Activated T-cell treated with anti-CD3 and anti-CD28 coated beads, Interleukin-2, amount 50 U/mL, for 1 hour (primary cell): Measurements from ENCODE around the gene ZNF789.
A peak's percentile ranks its signal among the peaks of the same experiment; 100 is the strongest.
"Not testable (repeated sequence)": the region's sequence is repeated elsewhere in the genome, so short reads cannot be mapped to it uniquely, and the experiment has no call there.

ENCODE experiments used
- DNase-seq: peaks from one replicate; pipeline ENCODE4 v3.0.0-alpha.2; 2020

ZNF789 gene

GRCh38 chr7:99459087-99459486, 13.6 kb upstream of the ZNF789 start:
- peak; percentile 27 for DNase-seq

DNA sequence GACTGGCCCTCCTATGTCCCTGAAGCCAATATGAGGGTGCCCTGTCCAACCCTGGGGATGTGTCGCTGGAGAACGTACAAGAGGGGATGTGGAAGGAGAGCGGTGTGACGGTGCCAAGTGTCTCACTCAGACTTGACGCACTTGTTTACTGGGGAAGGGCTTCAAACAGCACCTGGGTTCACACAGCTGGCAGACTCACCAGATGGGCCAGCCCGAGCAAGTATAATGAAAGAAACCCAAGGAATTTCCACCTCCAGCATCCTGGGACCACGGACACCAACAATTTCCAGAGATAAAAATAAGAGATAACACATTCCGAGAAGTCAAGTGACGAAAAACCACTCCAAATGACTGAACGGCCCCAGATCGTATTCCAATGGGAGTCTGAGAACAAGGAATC, 12.0 kb upstream of the ZNF789 start:
- DNase-seq: no peak

- no peak for DNase-seq
These were observed 11.5 kb upstream of the ZNF789 start for GRCh38 chr7:99461221-99461620.

- no peak for DNase-seq
These were observed 7.3 kb upstream of the ZNF789 start for GRCh38 chr7:99465421-99465768.

DNA sequence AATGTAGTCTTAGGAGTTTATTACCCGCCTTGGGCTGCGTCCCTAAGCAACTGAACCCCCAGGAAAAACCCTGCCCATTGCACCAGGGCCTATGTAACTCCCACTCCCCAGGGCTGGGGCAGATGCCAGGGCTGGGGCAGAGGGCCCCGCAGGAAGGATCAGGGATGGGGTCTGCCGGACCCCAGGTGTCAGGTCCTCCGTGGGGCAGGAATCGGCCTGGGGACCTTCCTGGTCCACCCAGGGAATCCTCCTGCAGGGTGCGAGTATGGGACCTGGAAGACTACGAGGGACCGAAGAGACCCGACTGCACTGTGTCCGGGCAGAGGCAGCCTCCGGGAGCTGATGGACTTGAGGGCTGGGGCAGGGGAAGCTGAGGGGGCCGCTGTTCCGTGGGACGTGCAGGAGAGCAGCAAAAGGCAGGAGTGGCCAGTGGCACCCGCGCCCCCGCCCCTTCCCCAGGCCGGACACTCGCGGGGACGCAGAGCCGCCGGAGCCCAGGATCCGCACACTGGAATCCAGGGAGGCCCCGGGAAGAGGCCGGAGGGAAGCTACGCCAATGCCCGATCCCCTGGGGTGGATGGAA, 4.3 kb upstream of the ZNF789 start:
- no peak for DNase-seq

- DNase-seq: no peak
These were observed 3.2 kb upstream of the ZNF789 start for GRCh38 chr7:99469381-99470065.

- no peak for DNase-seq
These were observed 566 bp downstream of the ZNF789 start for GRCh38 chr7:99473315-99473596.

DNA sequence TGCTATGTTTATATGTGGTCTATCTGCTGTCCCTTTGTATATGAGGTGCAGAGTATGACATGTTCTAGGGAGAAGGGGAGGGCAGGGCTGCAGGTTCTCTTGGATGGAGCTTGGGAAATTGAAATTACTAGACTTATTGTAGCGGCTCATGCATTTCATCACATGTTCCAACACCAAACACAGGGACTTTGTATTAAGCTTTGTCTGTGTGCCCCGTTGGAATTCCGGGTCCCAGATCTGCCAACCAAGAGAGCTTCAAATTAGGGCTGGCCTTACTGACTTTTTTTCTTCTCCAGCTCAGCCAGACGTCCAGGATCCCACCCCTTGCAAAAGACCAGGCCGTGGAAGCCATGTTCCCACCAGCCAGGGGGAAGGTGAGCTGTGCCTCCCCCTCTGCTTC, 3.4 kb downstream of the ZNF789 start:
- no peak for DNase-seq

DNA sequence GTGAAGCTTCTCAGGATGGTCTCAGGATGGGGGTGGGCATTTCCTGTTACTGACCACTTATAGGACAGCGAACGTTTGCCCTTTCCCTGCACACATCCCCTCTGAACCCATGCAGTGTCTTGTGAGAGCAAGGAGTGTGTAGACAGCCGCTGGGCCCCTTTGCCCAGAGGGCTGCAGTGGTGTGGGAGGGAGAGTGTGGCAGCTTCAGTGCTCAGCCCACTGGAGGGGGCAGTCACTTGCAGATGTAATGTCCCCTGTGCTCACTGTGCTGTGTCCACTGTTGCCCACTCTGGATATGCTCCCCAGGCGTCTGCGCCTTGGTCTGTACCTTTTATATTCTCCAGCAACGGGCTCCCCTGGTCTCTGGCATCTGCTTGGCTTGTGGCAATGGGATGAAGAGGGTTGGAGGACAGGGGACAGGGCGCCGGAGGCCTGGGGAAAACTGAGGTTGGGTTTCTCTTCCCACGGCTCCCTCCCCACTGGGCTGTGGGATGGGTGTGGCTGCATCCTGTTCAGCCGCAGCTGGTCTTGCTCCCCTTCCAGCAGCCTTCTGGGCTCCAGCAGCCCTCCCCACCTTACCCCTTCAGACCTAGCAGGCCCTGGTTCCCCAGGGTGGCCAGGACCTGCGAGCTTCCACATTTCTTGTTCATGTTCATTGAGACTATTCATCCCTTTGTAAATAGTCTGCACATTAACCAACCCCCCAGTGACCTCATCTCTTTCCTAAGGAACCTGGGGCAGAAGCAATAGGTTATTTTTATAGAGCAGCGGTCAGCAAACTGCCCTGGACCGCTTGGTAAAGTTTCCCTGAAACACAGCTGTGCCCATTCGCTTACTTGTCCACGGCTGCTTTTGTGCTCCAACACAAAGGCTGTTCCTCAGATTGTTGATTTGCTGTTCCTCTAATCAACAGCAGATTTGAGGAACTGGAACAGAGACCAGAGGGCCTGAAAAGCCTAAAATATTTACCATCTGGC, 6.1 kb downstream of the ZNF789 start:
- no peak for DNase-seq

- no peak for DNase-seq
These were observed 12.4 kb downstream of the ZNF789 start for GRCh38 chr7:99485094-99485493.

- DNase-seq: no peak
These were observed 16.5 kb downstream of the ZNF789 start for GRCh38 chr7:99489235-99489634.

DNA sequence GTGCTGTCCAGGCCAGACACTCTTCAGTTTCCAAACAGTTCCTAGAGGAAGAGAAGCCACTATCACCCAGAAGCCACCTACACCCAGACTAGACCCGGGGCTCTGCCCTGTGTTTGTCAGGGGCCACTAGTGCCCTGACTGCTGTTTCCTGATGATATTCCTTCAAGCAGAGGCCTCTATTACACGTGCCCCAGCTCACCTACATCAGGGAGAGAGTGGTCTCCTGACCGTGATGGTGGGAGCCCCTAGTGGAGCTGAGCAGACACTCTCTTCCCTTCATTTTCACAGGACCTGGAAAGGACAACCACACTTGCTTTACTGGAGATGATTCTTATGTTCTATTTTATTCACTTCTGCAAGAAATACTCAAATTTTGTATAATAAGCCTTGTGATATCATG, 18.2 kb downstream of the ZNF789 start:
- DNase-seq: no peak

GRCh38 chr7:99493823-99494222, 21.1 kb downstream of the ZNF789 start:
- no peak for DNase-seq

DNA sequence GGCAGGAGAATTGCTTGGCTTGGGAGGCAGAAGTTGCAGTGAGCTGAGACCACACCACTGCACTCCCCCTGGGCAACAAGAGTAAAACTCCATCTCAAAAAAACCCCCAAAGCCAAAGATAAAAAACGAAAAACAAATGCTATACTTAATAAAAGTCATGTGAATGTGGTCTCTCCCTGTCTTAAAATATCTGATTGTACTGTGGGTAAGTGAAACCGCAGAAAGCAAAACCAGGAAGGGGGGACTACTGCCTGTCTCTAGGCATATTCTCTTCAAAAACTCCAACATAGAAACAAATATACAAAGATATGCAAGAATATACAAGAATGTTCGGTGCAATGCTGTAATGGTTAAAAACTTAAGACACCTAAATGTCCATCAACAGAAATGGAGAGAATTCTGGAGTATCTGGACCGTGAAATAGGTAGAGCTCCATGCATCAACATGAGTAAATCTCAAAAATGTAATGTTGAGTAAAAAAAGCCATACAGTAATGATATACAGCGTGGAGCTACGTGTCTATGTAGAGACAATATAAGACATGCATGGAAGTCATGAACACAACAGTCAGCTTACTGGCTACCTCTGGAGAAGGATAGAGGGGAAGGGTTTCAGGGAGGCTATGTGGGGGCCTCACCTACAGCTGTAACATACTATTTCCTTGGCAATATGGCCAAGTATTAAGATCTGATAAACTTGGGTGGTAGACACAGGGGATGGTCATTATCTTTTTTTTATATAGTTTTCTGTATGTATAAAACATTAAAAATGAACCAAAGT, 25.3 kb downstream of the ZNF789 start:
- no peak for DNase-seq

DNA sequence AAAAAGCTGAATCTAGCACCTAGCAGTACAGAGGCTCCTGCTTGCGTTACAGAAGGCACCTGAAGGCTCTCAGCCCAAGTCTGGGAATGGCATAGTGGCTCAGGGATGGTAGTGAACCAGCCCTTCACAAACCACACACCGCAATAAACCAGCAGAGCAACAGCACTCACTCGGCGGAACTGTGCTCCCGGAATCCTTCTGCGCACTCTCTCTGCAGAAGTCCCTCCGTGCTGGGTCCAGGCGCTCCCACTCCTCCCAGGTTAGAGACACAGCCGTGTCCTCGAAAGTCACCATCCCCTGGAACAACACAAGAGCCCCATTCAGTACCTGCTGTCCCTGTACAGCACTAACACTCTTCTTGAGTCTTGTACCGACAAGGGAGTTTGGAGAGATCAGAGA, 25.9 kb downstream of the ZNF789 start:
- DNase-seq: no peak

DNA sequence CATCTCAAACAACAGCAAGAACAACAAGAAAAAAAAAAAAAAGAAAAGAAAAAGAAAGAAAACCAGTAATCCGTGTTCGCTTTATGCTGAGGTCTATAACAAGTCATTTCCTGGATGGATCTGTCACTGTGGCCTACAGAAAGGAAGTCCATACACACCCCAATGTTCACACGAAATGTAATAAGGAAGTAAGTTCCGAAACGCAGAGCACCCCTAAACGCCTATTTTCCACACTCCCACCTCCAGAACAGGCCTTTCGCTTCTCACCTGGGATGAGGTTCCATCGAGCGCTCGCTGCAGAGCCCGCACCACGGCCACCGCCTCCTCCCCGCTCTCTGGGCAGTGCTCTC, 26.7 kb downstream of the ZNF789 start:
- no peak for DNase-seq

GRCh38 chr7:99499721-99500636, 27.3 kb downstream of the ZNF789 start, which contains the start of gene ZNF394:
Gene ZNF394, minus strand, starts transcription at chr7:99500281. Its CDS starts 188 bp downstream, at chr7:99500093.
- DNase-seq: peak; percentile 86

DNA sequence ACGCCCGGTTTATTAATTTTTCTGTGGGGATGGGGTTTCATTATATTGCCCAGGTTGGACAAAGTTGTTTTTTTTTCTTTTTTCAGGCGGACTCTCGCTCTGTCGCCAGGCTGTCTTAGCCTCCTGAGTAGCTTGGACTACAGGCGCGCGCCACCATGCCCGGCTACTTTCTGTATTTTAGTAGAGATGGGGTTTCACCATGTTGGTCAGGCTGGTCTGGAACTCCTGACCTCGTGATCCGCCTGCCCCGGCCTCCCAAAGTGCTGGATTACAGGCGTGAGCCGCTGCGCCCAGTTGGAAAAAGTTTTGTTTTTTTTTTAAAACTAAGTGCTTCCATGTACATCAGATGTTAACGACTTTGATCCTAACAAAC, 27.9 kb downstream of the ZNF789 start:
- DNase-seq: no peak

DNA sequence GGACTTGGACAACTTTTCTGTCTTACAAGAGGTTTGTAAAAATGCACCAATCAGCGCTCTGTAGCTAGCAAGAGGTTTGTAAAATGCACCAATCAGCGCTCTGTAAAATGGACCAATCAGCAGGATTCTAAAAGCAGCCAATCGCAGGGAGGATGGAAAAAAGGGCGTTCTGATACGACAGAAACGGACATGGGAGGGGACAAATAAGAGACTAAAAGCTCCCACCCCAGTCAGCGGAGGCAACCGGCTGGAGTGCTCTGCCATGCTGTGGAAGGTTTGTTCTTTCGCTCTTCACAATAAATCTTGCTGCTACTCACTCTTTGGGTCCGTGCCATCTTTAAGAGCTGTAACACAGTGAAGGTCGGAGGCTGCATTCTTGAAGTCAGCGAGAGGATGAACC, 28.5 kb downstream of the ZNF789 start:
- DNase-seq: not testable (repeated sequence)

DNA sequence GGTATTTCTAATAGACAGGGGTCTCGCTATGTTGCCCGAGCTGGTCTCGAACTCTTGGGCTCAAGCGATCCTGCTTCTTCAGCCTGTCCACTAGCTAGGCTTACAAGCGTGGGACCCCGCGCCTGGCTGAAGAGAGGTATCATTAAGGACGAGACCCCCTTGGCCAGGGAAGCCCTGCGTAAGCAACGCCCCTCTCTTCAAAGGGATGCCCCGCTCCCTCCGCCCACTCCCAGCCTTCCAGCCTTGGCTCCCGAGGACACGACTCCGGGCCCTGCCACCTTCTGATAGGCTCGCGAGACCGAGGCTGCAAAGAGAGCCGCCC, 31.6 kb downstream of the ZNF789 start:
- DNase-seq: no peak

GRCh38 chr7:99504603-99505323, 32.1 kb downstream of the ZNF789 start, which contains the start of gene ZKSCAN5:
Gene ZKSCAN5, plus strand, starts transcription at chr7:99504662. Its CDS starts 1,383 bp downstream, at chr7:99506045.
- DNase-seq: peak; percentile 99

DNA sequence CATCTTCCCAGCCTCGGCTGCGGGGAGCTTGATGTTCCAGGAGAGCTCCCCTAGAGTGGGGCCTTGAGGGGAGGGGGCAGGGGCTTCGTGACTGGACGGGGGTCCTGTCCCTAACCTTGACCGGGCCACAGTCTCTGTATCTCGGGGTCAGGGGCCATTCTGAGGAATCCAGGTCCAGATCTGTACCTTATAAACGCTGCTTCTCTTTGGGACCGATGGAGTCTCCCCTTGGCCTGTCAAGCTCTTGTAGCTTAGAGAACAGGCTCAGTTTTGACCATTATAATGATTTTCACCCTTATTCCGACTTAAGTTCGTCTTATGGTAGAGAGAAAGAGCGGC, 32.6 kb downstream of the ZNF789 start:
- no peak for DNase-seq
